Astrocyte (in vitro differentiated cells and primary cell): Measurements from ENCODE around the gene GABRB1. TPM values are rescaled to one million over a fixed set of nuclear protein-coding genes. Genes with fewer than 3 reads are reported as not detected.

Experiments
- DNase-seq: peaks from one replicate; pipeline ENCODE4 v3.0.0-alpha.2; 2010; ENCODE audit warnings: low read depth
- FAIRE-seq: peaks from 2 replicates; lab custom pipeline; 2011; peaks lifted over from hg19 to GRCh38; lab: Jason Lieb, UNC
- H2AFZ ChIP-seq: 2 replicates; pipeline ENCODE4 v1.6.0; 2012; ENCODE audit warnings: low read depth, low read length, inconsistent platforms
- H3K27ac ChIP-seq: 2 replicates; pipeline ENCODE4 v1.5.1; 2011; ENCODE audit warnings: low read depth, low read length, inconsistent platforms
- H3K27me3 ChIP-seq: 2 replicates; pipeline ENCODE4 v1.6.0; 2011; ENCODE audit warnings: low read length, inconsistent platforms; ENCODE audit not compliant: insufficient read depth
- H3K36me3 ChIP-seq: 2 replicates; pipeline ENCODE4 v1.5.1; 2011; ENCODE audit warnings: low read length, inconsistent platforms; ENCODE audit not compliant: insufficient read depth
- H3K4me1 ChIP-seq: 2 replicates; pipeline ENCODE4 v1.5.1; 2011; ENCODE audit warnings: low read length, inconsistent platforms; ENCODE audit not compliant: insufficient read depth
- H3K4me2 ChIP-seq: 2 replicates; pipeline ENCODE4 v1.6.0; 2012; ENCODE audit warnings: low read length, inconsistent platforms
- H3K4me3 ChIP-seq: 2 replicates; pipeline ENCODE4 v1.5.1; 2011; ENCODE audit warnings: low read depth, mild to moderate bottlenecking, low read length, inconsistent platforms; ENCODE audit not compliant: insufficient read depth
- H3K79me2 ChIP-seq: 2 replicates; pipeline ENCODE4 v1.6.0; 2012; ENCODE audit warnings: mild to moderate bottlenecking, low read length, inconsistent platforms; ENCODE audit not compliant: insufficient read depth
- H3K9ac ChIP-seq: 2 replicates; pipeline ENCODE4 v1.6.0; 2012; ENCODE audit warnings: mild to moderate bottlenecking, low read length, inconsistent platforms
- H3K9me3 ChIP-seq: 2 replicates; pipeline ENCODE4 v1.5.1; 2012; ENCODE audit warnings: low read depth, mild to moderate bottlenecking, low read length, inconsistent platforms; ENCODE audit not compliant: insufficient read depth
- H4K20me1 ChIP-seq: 2 replicates; pipeline ENCODE4 v1.6.0; 2012; ENCODE audit warnings: low read length, inconsistent platforms; ENCODE audit not compliant: insufficient read depth
- H3K27ac Mint-ChIP-seq: one replicate; pipeline ENCODE4 v1.8.0; 2021; ENCODE audit warnings: mild to moderate bottlenecking, mixed read lengths; ENCODE audit not compliant: unreplicated experiment
- H3K27me3 Mint-ChIP-seq: one replicate; pipeline ENCODE4 v1.8.0; 2021; ENCODE audit warnings: low read depth, mixed read lengths; ENCODE audit not compliant: unreplicated experiment
- H3K36me3 Mint-ChIP-seq: one replicate; pipeline ENCODE4 v1.8.0; 2021; ENCODE audit warnings: low read depth, mixed read lengths; ENCODE audit not compliant: unreplicated experiment
- H3K4me1 Mint-ChIP-seq: one replicate; pipeline ENCODE4 v1.8.0; 2021; ENCODE audit warnings: low read depth, mixed read lengths; ENCODE audit not compliant: unreplicated experiment
- H3K4me3 Mint-ChIP-seq: one replicate; pipeline ENCODE4 v1.8.0; 2021; ENCODE audit warnings: mild to moderate bottlenecking, moderate library complexity, mixed read lengths; ENCODE audit not compliant: unreplicated experiment
- H3K9me3 Mint-ChIP-seq: one replicate; pipeline ENCODE4 v1.8.0; 2021; ENCODE audit warnings: mild to moderate bottlenecking, mixed read lengths; ENCODE audit not compliant: unreplicated experiment
- CTCF ChIP-seq: IDR thresholded peaks from 2 replicates; pipeline ENCODE4 v1.5.1; 2011; ENCODE audit warnings: low read depth, mild to moderate bottlenecking, inconsistent platforms, low read length, moderate library complexity; ENCODE audit not compliant: insufficient read depth
- EZH2 ChIP-seq: IDR thresholded peaks from 2 replicates; pipeline ENCODE4 v1.6.1; 2012; ENCODE audit warnings: mild to moderate bottlenecking, low read length, inconsistent platforms; ENCODE audit not compliant: insufficient read depth
- total RNA-seq: library from RNA; stranded (reverse); gene quantifications from 2 replicates; pipeline ENCODE4 v1.2.1, GENCODE V29; 2021

The GABRB1 gene
- total RNA-seq, 1 donor from 2014 or later = not detected

GRCh38 chr4:47194036-47194737 lies 162.8 kb downstream of the GABRB1 start:
- Mint-ChIP-seq H3K27ac (no peak overlapping the region), H3K4me3 (no peak overlapping the region), H3K9me3 (no peaks in the 10 kb centered on the region), H3K4me1 (no peaks in the 10 kb centered on the region), H3K27me3 (no peaks in the 10 kb centered on the region), H3K36me3 (no peaks in the 10 kb centered on the region)
- TF ChIP-seq EZH2 (no peak), CTCF (no peak)
- no peak for FAIRE-seq
- Histone ChIP-seq H3K4me2 (no peak overlapping the region), H3K4me3 (no peak overlapping the region), H3K9ac (no peak overlapping the region), H3K36me3 (no peaks in the 10 kb centered on the region), H3K9me3 (no peaks in the 10 kb centered on the region), H3K79me2 (no peaks in the 10 kb centered on the region), H3K27ac (no peak overlapping the region), H2AFZ (no peak overlapping the region), H4K20me1 (no peaks in the 10 kb centered on the region), H3K4me1 (no peaks in the 10 kb centered on the region), H3K27me3 (no peaks in the 10 kb centered on the region)
- DNase-seq = no peak

- Histone ChIP-seq H4K20me1 (no peaks in the 10 kb centered on the region), H3K9ac (no peak overlapping the region), H3K4me1 (no peaks in the 10 kb centered on the region), H2AFZ (no peak overlapping the region), H3K9me3 (no peaks in the 10 kb centered on the region), H3K27ac (no peak overlapping the region), H3K4me3 (no peak overlapping the region), H3K4me2 (no peak overlapping the region), H3K79me2 (no peaks in the 10 kb centered on the region), H3K27me3 (no peaks in the 10 kb centered on the region), H3K36me3 (no peaks in the 10 kb centered on the region)
- DNase-seq (no peak), FAIRE-seq (no peak)
- no peaks in the 10 kb centered on the region for H3K4me1 Mint-ChIP-seq
- no peak overlapping the region for H3K4me3 Mint-ChIP-seq
- TF ChIP-seq EZH2 (no peak), CTCF (no peak)
- H3K27ac Mint-ChIP-seq = no peak overlapping the region
- H3K36me3 Mint-ChIP-seq = no peaks in the 10 kb centered on the region
- no peaks in the 10 kb centered on the region for H3K9me3 Mint-ChIP-seq
- H3K27me3 Mint-ChIP-seq = no peaks in the 10 kb centered on the region
Observed at GRCh38 chr4:47195706-47196105, 164.3 kb downstream of the GABRB1 start.

- H3K27me3 Mint-ChIP-seq = no peaks in the 10 kb centered on the region
- H3K4me1 Mint-ChIP-seq = no peaks in the 10 kb centered on the region
- H3K9me3 Mint-ChIP-seq = no peaks in the 10 kb centered on the region
Observed at GRCh38 chr4:47198791-47199190, 167.4 kb downstream of the GABRB1 start.

More at GRCh38 chr4:47198791-47199190, 167.4 kb downstream of the GABRB1 start:
- TF ChIP-seq CTCF = no peak
- no peaks in the 10 kb centered on the region for H3K9me3 ChIP-seq
- no peak overlapping the region for H3K4me2 ChIP-seq
- no peak overlapping the region for H2AFZ ChIP-seq
- DNase-seq (no peak), FAIRE-seq (no peak)
- H3K9ac ChIP-seq = no peak overlapping the region
- no peaks in the 10 kb centered on the region for H3K36me3 Mint-ChIP-seq
- no peak overlapping the region for H3K27ac ChIP-seq
- H3K4me1 ChIP-seq = no peaks in the 10 kb centered on the region
- no peak overlapping the region for H3K4me3 ChIP-seq
- no peaks in the 10 kb centered on the region for H3K36me3 ChIP-seq
- H3K4me3 Mint-ChIP-seq = no peak overlapping the region
- H4K20me1 ChIP-seq = no peaks in the 10 kb centered on the region
- no peak overlapping the region for H3K27ac Mint-ChIP-seq
- no peaks in the 10 kb centered on the region for H3K27me3 ChIP-seq
- H3K79me2 ChIP-seq = no peaks in the 10 kb centered on the region
